Right kidney (tissue), 9 donors: ENCODE data around the gene OR1N1.
A peak's percentile ranks its signal among the peaks of the same experiment; 100 is the strongest.
"Not testable (repeated sequence)": the region's sequence is repeated elsewhere in the genome, so short reads cannot be mapped to it uniquely, and the experiment has no call there.

Source experiments
- DNase-seq: peaks from one replicate; pipeline ENCODE4 v3.0.0-alpha.2; 2016
- long read RNA-seq, 8 donors: transcript quantifications; one replicate each; lab custom pipeline, GENCODE V29; 2026

OR1N1 gene
- long read RNA-seq, donor 1: 0 reads
- long read RNA-seq, donor 2: 0 reads
- long read RNA-seq, donor 3: 0 reads
- long read RNA-seq, donor 4: 0 reads
- long read RNA-seq, donor 5: 0 reads
- long read RNA-seq, donor 6: 0 reads
- long read RNA-seq, donor 7: 0 reads
- long read RNA-seq, donor 8: 0 reads

DNA sequence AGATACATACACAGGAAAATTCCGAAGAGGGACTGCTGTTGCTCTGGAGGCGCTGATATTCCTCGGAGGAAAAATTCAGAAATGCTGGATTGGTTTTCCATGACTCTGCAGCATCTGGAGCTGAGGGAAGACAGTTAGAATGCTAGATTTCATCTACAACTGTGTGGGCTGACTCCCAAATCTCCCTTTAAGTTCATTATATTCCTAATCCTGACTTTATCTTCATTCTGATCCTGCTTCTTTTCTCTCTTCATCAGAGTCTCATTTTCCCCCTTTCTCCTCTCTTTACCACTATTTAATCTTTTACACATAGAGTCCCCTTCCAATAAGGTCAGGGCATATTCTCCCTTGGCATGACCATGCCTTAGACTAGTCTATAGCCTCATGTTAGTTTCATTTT, at the start of gene OR1N1:
Gene OR1N1, minus strand, starts transcription at position 101 of the 400 bp plus-strand sequence. Its CDS starts 0 bp downstream, at position 101.
- no peak for DNase-seq

DNA sequence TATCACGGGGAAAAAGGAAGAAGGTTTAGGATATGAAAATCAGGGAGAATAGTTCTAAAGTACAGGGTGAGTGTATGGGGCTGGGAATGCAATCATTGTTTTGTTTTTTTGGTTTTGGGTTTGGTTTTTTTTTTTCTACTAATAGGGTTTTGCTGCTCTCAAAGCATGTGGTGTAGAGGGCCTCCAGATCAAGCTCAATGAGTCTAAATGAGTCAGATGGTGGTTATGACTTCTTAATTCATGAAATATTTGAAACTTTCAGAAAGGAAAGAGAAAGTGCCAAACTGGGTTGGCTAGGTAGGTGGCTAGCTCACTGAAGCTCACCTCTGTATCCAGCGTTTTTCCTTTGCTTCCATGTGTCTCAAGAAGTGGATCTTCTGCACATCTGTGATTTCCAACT, 45.4 kb upstream of the OR1N1 start:
- DNase-seq: no peak

DNA sequence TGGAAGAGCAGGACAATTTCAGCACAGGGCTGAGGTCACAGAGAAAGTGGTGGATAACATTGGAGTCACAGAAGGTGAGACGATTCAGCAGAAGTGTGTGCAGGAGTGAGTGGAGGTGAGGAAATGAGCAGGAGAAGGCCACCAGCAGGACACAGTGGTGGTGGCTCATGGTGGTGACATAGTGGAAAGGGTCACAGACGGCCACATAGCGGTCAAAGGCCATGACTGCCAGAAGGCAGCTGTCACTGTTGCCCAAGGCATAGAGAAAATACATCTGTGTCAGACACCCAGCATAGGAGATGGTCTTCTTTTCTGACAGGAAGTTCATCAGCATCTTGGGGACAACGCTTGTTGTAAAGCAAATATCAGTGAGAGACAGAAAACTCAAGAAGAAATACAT, 40.8 kb upstream of the OR1N1 start:
- DNase-seq: no peak

- no peak for DNase-seq
These were observed 35.2 kb upstream of the OR1N1 start for GRCh38 chr9:122562134-122562760.

DNA sequence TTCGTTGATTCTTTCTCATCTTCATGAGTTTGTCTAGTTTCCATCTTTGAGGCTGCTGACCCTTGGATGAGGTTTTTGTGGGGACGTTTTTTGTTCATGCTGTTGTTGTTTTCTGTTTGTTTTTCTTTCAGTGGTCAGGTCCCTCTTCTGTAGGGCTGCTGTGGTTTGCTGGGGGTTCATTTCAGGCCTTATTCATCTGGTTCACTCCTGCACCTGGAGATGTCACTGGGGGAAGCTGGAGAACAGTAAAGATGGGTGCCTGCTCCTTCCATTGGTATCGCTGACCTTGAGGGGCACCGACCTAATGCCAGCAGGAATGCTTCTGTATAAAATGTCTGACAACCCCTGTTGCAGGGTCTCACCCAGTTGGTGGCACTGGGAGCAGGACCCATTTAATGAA, 34.4 kb upstream of the OR1N1 start:
- no peak for DNase-seq

DNA sequence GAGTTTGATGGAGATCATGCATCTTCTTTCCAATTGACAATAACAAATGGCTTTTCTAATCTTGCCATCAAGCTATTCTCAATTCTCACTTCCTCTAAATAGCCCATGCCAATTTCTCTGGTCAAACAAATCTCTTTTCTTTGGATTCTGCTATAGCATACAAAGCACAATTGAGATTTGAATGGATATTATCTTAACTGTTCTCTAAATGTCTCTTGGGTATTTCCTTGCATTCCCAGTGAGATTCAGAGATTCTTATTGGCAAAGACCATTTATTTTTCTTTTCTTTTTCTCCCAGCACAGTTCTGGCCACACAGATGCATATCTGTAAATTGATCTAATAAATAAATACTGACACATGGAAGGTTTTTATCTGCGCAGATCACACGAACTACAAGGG, 25.7 kb upstream of the OR1N1 start, which contains the start of gene OR1N2:
Gene OR1N2, plus strand, starts transcription at position 301 of the 400 bp plus-strand sequence. CDS start 100 bp downstream, outside the sequence.
- no peak for DNase-seq

DNA sequence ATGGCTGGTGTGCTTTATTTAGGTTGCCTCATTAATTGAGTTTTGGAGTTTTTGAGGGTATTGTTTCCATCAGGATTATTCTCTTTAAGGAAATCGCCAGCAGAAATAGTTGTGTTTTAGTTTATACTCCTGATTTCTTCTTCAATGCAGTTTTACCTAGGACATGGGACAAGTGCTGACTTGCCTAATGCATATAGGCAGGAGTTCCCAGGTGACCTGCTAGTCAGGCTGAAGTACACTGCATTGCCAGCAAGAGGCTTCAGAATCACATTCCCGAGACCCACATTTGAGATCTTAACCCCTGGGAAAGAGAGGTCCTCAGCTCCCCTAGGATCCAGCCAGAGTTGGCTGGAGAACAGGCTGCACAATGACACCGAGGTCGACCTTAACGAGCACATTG, 24.3 kb upstream of the OR1N1 start:
- DNase-seq: no peak

DNA sequence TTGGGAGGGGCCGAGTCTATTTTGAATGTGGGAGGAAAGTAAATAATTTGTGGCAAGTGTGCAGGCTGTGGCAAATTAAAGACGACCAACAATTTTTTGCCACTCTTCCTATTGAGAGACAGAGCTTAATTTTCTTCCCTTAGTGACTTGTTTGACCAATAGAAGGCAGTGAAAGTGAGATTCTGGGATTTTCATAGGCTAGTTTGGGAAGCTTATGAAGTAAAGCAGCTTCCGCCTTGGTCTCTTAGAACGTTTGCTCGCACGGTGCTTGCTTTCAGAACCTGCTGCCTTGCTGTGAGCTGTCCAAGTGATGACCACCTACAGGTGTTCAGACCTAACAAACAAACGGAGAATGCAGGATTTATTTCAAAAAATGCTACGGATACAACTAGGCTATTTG, 19.1 kb upstream of the OR1N1 start:
- no peak for DNase-seq

DNA sequence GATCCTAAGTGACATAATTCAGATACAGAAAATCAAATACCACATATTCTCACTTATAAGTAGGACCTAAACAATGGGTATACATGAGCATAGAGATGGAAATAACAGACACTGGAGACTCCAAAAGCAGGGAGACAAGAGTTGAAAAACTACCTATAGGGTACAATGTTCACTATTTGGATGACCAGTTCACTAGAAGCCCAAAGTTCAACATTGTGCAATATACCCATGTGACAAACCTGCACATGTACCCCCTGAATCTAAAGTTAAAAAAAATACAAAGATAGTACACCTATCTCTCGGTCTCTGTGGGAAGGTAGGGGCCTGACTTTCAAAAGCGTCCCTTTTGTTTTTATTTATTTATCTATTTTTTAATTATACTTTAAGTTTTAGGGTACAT, 11.7 kb upstream of the OR1N1 start:
- no peak for DNase-seq

- not testable (repeated sequence) for DNase-seq
These were observed 10.0 kb upstream of the OR1N1 start for GRCh38 chr9:122537066-122537465.

- no peak for DNase-seq
These were observed 9.0 kb upstream of the OR1N1 start for GRCh38 chr9:122536134-122536533.

GRCh38 chr9:122531157-122531556, 4.1 kb upstream of the OR1N1 start:
- not testable (repeated sequence) for DNase-seq

- no peak for DNase-seq
These were observed 491 bp downstream of the OR1N1 start for GRCh38 chr9:122526602-122527001.

GRCh38 chr9:122519376-122519775, 7.7 kb downstream of the OR1N1 start:
- no peak for DNase-seq

DNA sequence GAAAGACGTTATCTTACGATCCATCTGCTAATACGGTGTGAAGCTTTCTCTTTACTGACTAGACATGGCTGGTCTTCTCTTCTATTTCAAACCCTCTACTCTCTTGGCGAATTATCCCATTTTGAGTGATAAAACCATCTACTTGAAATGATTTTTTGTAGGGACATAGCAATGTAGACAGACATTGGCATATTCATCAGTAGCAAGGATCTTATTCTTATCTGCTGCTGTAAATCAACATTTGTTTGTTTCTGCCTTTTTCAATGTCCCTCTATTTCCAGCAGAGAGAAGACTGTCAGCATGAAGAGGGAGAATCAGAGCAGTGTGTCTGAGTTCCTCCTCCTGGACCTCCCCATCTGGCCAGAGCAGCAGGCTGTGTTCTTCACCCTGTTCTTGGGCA, 8.3 kb downstream of the OR1N1 start, which contains the start of gene OR1J4:
Gene OR1J4, plus strand, starts transcription at position 301 of the 400 bp plus-strand sequence. Its CDS starts 0 bp downstream, at position 301.
- DNase-seq: no peak

- DNase-seq: no peak
These were observed 8.9 kb downstream of the OR1N1 start for GRCh38 chr9:122518226-122518625.

DNA sequence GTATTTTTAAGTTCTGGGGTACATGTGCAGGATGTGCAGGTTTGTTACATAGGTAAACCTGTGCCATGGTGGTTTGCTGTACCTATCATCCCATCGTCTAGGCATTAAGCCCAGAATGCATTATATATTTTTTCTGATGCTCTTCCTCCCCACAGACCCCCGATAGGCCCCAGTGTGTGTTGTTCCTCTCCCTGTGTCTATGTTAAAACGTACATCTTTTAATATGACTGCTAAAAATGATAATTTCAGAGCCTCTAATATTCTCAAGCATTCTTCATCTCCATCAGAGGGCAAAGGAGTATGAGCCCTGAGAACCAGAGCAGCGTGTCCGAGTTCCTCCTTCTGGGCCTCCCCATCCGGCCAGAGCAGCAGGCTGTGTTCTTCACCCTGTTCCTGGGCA, 16.6 kb downstream of the OR1N1 start, which contains the start of gene OR1J2:
Gene OR1J2, plus strand, starts transcription at position 301 of the 400 bp plus-strand sequence. Its CDS starts 0 bp downstream, at position 301.
- no peak for DNase-seq

DNA sequence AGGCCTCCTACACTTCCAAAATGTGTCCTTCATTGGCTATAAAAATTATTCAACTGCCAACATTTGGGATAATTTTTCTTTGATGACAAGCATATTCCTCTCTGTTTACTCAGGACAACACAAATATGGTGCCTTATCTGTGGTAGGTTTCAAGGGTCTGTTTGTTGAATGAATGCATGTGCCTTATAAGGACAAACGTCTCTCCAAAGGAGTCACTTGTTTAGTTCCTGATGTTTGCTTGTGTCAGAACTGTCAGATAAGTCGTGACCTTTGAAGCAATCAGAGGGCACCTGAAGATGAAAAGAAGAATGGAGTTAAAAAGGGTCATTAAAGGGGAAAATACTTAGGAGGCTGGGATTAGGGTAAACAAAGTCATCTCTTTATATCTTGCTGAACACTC, 20.1 kb downstream of the OR1N1 start:
- no peak for DNase-seq

GRCh38 chr9:122498883-122499288, 28.2 kb downstream of the OR1N1 start:
- peak; percentile 2 for DNase-seq

DNA sequence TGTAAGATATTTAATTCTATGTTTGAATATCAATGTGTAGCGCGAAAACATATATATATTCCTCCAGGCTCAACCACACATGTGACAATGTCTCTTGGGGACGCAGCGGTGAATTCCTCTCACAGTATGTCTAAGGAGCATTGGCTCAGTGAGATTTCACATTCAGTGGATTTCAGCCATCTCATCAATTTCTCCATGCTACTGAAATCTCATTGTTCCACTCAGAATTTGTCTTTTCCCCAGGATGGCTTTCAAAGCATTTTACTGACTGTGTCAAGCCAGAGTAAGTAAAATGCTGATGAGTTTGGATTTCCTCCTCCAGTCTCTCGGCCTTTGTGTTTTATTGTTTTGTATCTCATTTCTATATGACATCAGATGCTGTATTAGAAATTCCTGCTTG, 48.0 kb downstream of the OR1N1 start:
- DNase-seq: no peak

DNA sequence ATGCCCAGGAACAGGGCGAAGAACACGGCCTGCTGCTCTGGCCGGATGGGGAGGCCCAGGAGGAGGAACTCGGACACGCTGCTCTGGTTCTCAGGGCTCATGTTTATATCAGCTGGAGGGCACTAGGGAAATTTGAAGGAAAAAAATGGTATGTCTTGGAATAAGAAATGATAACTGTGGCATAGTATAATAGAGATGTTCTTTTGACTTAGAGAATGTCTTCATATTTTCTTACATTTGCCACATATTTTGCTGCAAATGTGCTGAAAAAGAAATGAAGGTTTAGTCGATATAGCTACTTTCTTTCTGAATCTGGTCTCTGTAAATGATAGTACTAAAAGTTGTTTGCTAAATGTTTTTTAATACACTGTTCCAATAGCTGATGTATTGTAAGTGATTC, 49.3 kb downstream of the OR1N1 start, which contains the start of gene OR1J1:
Gene OR1J1, minus strand, starts transcription at position 101 of the 400 bp plus-strand sequence. Its CDS starts 0 bp downstream, at position 101.
- no peak for DNase-seq

GRCh38 chr9:122477346-122477745, 49.7 kb downstream of the OR1N1 start:
- DNase-seq: no peak
